Spinal cord (tissue), 10 donors: Measurements from ENCODE around the gene NR1H2. TPM values are rescaled to one million over a fixed set of nuclear protein-coding genes. Genes with fewer than 3 reads are reported as not detected.
"Not testable (repeated sequence)": the region's sequence is repeated elsewhere in the genome, so short reads cannot be mapped to it uniquely, and the experiment has no call there.

ENCODE experiments used
- DNase-seq, 6 donors: peaks; one replicate each; pipeline versions ENCODE4 v3.0.0 to v3.0.0-alpha.2; 2013 to 2015; ENCODE audit warnings: low spot score in 6 of 6, low read depth in 4 of 6
- H3K27ac ChIP-seq: one replicate; pipeline ENCODE4 v1.5.1; 2013; ENCODE audit warnings: low read depth, low read length, control low read depth
- H3K27me3 ChIP-seq: one replicate; pipeline ENCODE4 v1.6.1; 2013; ENCODE audit warnings: low read length; ENCODE audit not compliant: control insufficient read depth, insufficient read depth
- H3K36me3 ChIP-seq: one replicate; pipeline ENCODE4 v1.6.1; 2013; ENCODE audit warnings: low read length; ENCODE audit not compliant: control insufficient read depth, insufficient read depth
- H3K4me1 ChIP-seq: one replicate; pipeline ENCODE4 v1.6.1; 2013; ENCODE audit warnings: low read length; ENCODE audit not compliant: control insufficient read depth, insufficient read depth
- H3K4me3 ChIP-seq: one replicate; pipeline ENCODE4 v1.5.1; 2013; ENCODE audit warnings: low read depth, low read length, control low read depth
- H3K9me3 ChIP-seq: one replicate; pipeline ENCODE4 v1.6.1; 2013; ENCODE audit warnings: low read length; ENCODE audit not compliant: control insufficient read depth, insufficient read depth
- WGBS: methylation state at CpG from one replicate; pipeline ENCODE4 v1.1.5; 2013; ENCODE audit warnings: missing lambda C conversion rate; ENCODE audit not compliant: insufficient coverage; 5-methylcytosine and 5-hydroxymethylcytosine counted together
- polyA plus RNA-seq, 2 donors: library from polyadenylated mRNA; unstranded; fragments of 120-200 nt; gene quantifications; one replicate each; pipeline ENCODE4 v1.2.1, GENCODE V29; 2013; ENCODE audit not compliant: insufficient read length in 2 of 2
- total RNA-seq, 2 donors: library from RNA; depleted of rRNA in 1 of 2; stranded (reverse); fragments of 120-200 nt in 1 of 2; fragments of >200 nt in 1 of 2; gene quantifications; one replicate each; pipeline versions ENCODE4 v1.2.3 to v1.2.4, GENCODE V29; 2013 to 2014
- donor health status: healthy.

The NR1H2 gene
- total and polyA plus RNA-seq, 4 donors, result 24.4 to 45.2 (median 36.7) TPM

DNA sequence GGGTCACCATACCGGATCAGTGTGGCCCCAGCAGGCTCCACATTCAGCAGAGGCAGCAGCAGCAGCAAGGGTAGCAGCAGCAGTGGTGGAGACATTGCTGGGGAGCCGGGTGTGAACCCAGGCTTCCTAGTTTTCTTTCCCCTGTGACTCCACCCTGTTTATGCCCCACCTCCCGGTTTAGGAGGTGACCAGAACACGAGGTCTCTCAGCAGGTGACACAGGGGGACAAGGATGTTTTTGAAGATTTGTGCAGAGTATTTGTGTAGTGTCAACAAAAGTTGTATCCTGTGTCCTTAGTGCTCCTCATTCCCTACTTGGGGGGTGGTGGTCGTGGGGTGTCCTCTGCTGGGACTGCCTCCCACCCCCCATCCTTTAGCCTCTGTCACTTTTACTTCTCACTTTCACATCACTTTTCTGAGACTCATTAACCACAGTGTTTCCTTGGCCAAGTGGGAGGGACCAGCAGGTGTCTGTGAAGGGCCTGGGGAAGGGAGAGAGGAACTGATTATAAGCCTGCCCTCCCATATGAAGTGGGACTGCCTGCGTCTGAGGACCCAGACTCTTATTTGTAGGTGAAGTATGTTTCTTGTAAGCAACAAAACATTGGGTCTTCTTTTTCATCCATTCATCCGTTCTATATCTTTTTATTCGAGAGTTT is 31.5 kb upstream of the NR1H2 start:
- no peak overlapping the region for H3K27ac ChIP-seq
- no peaks in the 10 kb centered on the region for H3K36me3 ChIP-seq
- peaks cover 2% of the 10 kb centered on the region for H3K9me3 ChIP-seq
- no peaks in the 10 kb centered on the region for H3K27me3 ChIP-seq
- H3K4me1 ChIP-seq, result no peaks in the 10 kb centered on the region
- WGBS, result 58% methylated on average over 2 of the region's 8 CpGs
- DNase-seq, result no peak
- H3K4me3 ChIP-seq, result no peak overlapping the region

DNA sequence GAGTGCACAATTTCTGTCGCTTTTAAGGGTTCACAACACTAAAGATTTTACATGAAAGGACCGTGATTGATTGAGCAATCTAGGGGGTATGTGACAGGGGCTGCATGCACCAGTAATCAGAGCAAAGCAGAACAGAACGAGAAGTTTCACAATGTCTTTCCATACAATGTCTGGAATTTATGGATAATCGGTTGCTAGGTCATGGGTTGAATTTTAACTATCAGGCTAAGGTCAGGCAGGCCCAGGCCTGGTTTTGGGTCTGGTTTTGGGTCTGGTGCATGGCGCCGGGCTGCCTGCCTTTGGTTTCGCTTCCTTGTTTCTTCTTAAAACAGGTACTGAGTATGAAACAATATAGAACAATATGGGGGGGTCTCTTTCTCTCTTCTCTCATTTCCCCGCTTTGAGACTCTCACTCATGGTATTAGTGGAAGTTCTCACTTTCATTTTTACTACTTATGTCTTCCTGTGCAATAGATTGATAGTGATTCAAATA is 29.1 kb upstream of the NR1H2 start:
- H3K4me1 ChIP-seq, H3K27ac ChIP-seq, DNase-seq, H3K27me3 ChIP-seq, H3K36me3 ChIP-seq, H3K9me3 ChIP-seq, H3K4me3 ChIP-seq: not testable (repeated sequence)
- 60% methylated on average over 2 of the region's 8 CpGs for WGBS

DNA sequence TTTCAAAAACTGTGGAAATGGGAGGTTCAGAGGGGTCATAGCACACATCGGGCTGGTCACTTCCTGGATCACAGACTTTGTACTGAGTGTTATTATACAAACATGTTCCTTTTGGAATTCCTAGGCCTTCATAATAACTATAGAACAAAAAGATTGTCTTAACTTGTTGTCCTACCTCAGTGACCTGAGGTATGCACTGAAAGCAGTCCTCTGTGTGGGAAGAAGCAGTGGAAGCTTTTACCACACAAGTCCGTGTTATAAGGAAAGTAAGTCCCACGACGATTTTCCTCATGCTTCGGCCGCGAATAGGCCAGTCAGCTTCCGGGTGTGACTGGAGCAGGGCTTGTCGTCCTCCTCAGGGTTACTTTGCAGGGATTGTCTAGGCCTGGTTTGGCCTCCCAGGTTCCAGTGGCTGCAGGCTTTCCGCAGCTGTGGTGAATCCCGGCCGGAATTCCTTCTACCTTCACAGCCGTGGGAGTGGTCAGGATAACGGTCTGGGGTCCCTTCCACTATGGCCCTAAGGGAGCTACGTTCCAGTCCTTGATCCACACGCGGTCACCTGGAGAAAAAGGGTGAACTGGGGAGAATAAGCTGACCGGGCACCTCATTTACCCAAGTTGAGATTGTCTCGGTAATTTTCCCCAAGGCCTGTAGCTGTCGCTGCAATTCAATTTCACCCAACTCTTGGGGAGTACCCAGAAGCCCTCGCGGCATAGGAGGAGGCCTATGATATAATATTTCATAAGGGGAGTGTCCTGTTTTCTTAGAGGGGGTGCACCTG is 26.8 kb upstream of the NR1H2 start:
- peaks cover 2% of the 10 kb centered on the region for H3K9me3 ChIP-seq
- no peak for DNase-seq
- no peaks in the 10 kb centered on the region for H3K4me1 ChIP-seq
- no peak overlapping the region for H3K27ac ChIP-seq
- WGBS, result 76% methylated on average over 16 of the region's 22 CpGs
- no peaks in the 10 kb centered on the region for H3K27me3 ChIP-seq
- H3K4me3 ChIP-seq, result no peak overlapping the region
- H3K36me3 ChIP-seq, result no peaks in the 10 kb centered on the region

DNA sequence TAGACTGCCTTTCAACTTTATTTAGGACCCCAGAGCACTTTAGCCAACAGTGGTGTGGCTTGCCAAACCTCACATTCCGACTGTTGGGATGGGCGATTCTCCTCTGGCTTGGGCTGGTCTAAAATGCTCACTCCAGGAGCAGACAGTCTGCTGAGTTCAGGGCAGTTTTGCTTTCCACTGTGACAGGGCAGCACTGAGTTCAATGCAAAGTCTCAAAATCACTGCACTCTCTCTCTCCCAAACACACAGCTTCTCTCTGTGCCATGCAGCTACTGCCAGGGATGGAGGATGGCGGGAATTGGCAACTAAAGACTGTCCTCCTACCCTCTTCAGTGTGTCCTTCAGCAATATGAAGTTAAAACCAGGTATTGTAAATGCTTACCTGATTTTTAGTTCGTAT is 24.0 kb upstream of the NR1H2 start:
- H3K4me3 ChIP-seq, result no peak overlapping the region
- no peak overlapping the region for H3K27ac ChIP-seq
- no peaks in the 10 kb centered on the region for H3K36me3 ChIP-seq
- DNase-seq, result peak in 1 of 6 donors; percentile 23
- 78% methylated on average over 2 of the region's 4 CpGs for WGBS
- H3K9me3 ChIP-seq, result no peaks in the 10 kb centered on the region
- H3K27me3 ChIP-seq, result no peaks in the 10 kb centered on the region
- H3K4me1 ChIP-seq, result peaks cover 7% of the 10 kb centered on the region

DNA sequence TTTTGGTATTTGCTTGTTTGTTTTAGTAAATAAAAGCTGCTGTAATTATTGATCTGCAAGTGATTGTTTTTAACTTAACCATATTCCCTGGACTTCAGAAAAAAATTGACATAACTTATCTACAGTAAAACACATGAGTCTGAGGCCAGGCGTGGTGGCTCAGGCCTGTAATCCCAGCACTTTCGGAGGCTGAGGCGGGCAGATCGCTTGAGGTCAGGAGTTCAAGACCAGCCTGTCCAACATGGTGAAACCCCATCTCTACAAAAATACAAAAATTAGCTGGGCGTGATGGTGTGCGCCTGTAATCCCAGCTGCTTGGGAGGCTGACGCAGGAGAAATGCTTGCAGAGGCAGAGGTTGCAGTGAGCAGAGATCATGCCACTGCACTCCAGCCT is 22.8 kb upstream of the NR1H2 start:
- not testable (repeated sequence) for H3K9me3 ChIP-seq, DNase-seq, H3K27me3 ChIP-seq, H3K4me3 ChIP-seq, H3K27ac ChIP-seq, H3K36me3 ChIP-seq
- H3K4me1 ChIP-seq, result peaks cover 19% of the 10 kb centered on the region
- 94% methylated on average over 7 of the region's 7 CpGs for WGBS

DNA sequence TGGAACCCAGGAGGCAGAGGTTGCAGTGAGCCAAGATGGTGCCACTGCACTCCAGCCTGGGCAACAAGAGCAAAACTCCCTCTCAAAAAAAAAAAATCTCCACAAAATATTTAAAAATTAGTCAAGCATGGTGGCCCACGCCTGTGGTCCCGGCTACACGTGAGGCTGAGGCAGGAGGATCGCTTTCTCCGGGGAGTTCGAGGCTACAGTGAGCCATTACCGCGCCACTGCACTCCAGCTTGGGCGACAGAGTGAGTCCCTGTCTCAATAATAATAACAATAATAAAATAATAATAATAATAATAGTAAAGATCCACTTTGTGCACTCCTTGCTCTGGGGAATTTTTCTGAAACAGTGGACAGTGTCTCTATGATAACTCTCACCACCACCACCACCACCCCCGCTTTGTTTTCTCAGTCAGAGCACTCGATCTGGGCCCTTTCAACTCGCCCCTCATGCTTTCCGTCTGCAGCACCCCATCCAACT is 19.5 kb upstream of the NR1H2 start:
- H3K36me3 ChIP-seq, result no peaks in the 10 kb centered on the region
- H3K4me1 ChIP-seq, result peaks cover 32% of the 10 kb centered on the region
- no peak for DNase-seq
- no peaks in the 10 kb centered on the region for H3K27me3 ChIP-seq
- H3K9me3 ChIP-seq, result no peaks in the 10 kb centered on the region
- WGBS, result 46% methylated on average over 10 of the region's 13 CpGs
- peak overlapping the region; percentile 52 for H3K4me3 ChIP-seq
- no peak overlapping the region for H3K27ac ChIP-seq

DNA sequence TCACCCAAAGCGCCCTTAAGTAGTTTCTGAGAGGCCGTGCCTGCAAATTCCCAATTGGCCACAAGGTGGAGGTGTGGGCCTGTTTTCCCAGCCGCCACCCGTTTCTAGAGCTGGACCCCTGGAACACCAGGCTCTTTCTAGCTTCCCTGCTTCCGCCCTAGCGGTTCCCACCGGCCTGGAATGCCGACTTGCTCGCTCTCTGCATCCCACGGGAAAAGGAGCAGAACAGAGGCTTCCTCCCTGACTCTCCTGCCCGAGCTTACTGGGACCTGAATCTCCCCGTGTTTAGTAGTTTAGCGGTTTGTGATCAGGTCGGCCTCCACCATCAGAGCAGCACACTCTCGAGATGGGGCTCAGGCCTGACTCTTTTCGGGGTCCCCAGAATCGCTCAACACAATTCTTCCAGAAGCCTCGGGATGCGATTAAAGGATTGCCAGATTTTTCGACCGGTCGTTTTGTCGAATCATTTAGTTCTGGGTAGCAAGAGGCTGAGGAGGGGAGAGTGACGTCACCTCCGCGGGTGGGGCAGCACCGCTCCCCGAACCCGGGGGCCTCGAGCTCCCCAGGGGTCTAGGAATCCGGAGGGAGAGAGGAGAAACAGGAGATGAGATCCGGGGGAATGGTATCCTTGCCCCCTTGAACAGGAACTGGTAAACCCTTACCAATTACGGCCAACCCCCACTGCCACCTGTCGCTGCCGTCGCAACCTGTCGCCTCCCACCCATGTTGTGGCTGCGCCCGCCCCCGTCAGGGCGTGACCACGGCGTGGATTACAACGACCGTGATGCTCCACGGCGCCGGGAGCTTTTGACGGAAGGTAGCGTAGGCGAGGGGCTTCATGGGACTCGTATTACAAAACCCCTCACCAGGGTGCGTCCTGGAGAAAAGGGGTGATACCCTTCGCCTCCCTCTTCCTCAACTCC is 18.8 kb upstream of the NR1H2 start:
- Histone ChIP-seq H3K4me1 (peaks cover 32% of the 10 kb centered on the region), H3K4me3 (peak overlapping the region; percentile 52), H3K27me3 (no peaks in the 10 kb centered on the region), H3K9me3 (no peaks in the 10 kb centered on the region), H3K27ac (peak overlapping the region; percentile 88), H3K36me3 (no peaks in the 10 kb centered on the region)
- DNase-seq, result peak in 4 of 6 donors; percentile 44 to 94 (median 72)
- 9% methylated on average over 42 of the region's 54 CpGs for WGBS

DNA sequence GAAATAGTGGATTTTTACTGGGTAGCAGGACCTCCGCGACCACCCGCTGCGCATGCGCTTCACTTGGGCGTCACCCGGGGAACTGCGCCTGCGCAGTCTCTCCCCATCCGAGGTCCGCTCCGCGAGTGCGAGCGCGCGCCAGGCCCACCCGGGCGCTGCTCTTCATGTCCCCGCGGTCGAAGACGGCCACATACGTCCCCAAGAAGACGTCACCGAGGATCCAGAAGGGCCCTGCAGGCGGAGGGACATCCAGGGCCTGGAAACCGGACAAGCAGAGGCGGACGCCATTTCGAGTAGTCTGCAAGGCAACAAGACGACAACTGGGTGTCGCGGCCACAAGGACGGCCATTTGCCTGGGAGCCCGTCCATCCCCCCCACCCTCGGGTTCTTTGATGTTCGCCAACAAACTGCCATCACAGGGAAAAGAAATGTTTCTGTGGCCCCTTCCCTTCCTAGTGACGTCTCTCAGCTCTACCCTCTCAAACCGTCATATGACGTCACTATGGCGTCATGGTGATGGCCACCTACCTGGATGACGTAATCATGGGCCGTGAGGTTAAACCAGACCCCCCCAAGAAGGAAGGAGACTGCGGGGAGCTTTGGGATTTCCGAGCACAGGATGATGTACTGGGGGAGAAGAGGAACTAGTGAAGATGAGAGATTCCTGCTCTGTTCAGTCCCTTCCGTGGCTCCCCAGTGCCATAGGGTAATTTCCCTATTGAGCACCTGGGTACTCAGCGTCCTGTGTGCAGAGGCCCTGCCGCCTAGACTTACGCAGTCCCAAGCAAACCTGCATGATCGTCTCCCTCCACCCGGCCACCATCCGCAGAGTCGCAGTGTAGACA is 17.6 kb upstream of the NR1H2 start:
- DNase-seq, result peak in 4 of 6 donors; percentile 55 to 95 (median 74)
- Histone ChIP-seq H3K27ac (no peak overlapping the region), H3K4me3 (peak overlapping the region; percentile 52), H3K4me1 (peaks cover 32% of the 10 kb centered on the region), H3K27me3 (no peaks in the 10 kb centered on the region), H3K36me3 (no peaks in the 10 kb centered on the region), H3K9me3 (no peaks in the 10 kb centered on the region)
- 32% methylated on average over 51 of the region's 54 CpGs for WGBS
